A549 (cell line): ENCODE data around the gene ARFRP1.

Experiments used
- JUN ChIP-seq, 2 experiments: fragments of >200 bp; sonication (Bioruptor Twin); formaldehyde crosslinking; IDR thresholded peaks; 2 replicates in 1 of 2; 3 replicates in 1 of 2; pipeline ENCODE4 v1.6.1; 2016 to 2017
- MAZ ChIP-seq: fragments of 150-350 bp; IDR thresholded peaks from 2 replicates; pipeline ENCODE4 v1.6.1; 2014; ENCODE audit warnings: antibody characterized with exemption, low read depth, low read length, borderline replicate concordance
- MYC ChIP-seq: IDR thresholded peaks from 2 replicates; pipeline ENCODE4 v1.6.1; 2012; ENCODE audit warnings: mild to moderate bottlenecking, inconsistent platforms, low read length, improper control_type of control experiment, borderline replicate concordance
- SMC3 ChIP-seq: fragments of >200 bp; sonication (Bioruptor Twin); formaldehyde crosslinking; IDR thresholded peaks from 3 replicates; pipeline ENCODE4 v1.6.1; 2018; ENCODE audit warnings: inconsistent platforms
- TF ChIP-seq, protein P1 (sequence below): fragments of 250-450 bp; sonication (Bioruptor Pico); IDR thresholded peaks from 2 replicates; pipeline ENCODE4 v1.5.0; 2020; ENCODE audit warnings: low read depth, mild to moderate bottlenecking, moderate library complexity
- TF ChIP-seq, protein P2 (sequence below): IDR thresholded peaks from 2 replicates; pipeline ENCODE4 v1.6.1; 2012
- TF ChIP-seq, protein P3 (sequence below): fragments of 150-350 bp; IDR thresholded peaks from 2 replicates; pipeline ENCODE4 v1.6.1; 2014; ENCODE audit warnings: low read depth, mild to moderate bottlenecking, low read length

DNA sequence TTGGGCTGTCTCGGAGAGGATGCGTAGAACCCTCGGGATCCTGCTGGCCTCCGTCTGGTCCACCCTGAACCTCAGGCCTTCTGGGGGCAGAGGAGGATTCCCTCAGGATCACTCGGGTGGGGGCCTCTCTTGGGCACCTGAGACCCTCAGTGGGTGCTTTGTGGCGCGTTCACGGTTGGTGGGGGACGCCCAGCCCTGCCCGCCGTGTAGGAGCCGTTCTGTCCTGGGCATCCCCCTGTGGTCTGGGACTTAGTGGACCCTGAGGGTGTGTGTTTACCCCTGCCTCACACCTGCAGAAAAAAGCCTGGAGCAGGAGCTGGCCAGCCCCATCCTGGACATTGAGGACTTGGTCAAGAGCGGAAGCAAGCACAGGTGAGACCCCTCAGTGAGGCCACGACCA, 42.1 kb downstream of the ARFRP1 start:
- TF ChIP-seq, protein P1, sequence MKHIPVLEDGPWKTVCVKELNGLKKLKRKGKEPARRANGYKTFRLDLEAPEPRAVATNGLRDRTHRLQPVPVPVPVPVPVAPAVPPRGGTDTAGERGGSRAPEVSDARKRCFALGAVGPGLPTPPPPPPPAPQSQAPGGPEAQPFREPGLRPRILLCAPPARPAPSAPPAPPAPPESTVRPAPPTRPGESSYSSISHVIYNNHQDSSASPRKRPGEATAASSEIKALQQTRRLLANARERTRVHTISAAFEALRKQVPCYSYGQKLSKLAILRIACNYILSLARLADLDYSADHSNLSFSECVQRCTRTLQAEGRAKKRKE (CRISPR knock-in tag), result no peak
- TF ChIP-seq, protein P2, sequence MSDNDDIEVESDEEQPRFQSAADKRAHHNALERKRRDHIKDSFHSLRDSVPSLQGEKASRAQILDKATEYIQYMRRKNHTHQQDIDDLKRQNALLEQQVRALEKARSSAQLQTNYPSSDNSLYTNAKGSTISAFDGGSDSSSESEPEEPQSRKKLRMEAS, result no peak
- TF ChIP-seq JUN (IDR thresholded peaks at IDR 0.05) (no peak), MAZ (no peak), SMC3 (no peak), MYC (no peak)
- TF ChIP-seq, protein P3, sequence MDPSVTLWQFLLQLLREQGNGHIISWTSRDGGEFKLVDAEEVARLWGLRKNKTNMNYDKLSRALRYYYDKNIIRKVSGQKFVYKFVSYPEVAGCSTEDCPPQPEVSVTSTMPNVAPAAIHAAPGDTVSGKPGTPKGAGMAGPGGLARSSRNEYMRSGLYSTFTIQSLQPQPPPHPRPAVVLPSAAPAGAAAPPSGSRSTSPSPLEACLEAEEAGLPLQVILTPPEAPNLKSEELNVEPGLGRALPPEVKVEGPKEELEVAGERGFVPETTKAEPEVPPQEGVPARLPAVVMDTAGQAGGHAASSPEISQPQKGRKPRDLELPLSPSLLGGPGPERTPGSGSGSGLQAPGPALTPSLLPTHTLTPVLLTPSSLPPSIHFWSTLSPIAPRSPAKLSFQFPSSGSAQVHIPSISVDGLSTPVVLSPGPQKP, result no peak
